Thoracic aorta (tissue), 2 donors: ENCODE results near the gene NOS3. TPM values are rescaled to one million over a fixed set of nuclear protein-coding genes. Genes with fewer than 3 reads are reported as not detected.

ENCODE experiments used
- ATAC-seq: fragments of 150-250 bp; one replicate; pipeline ENCODE4 v1.8.0; 2017; ENCODE audit warnings: low read depth; ENCODE audit not compliant: insufficient number of reproducible peaks, low FRiP score
- DNase-seq: peaks from one replicate; pipeline ENCODE4 v3.0.0-alpha.2; 2020; ENCODE audit warnings: low spot score
- H3K27ac ChIP-seq, 2 donors: fragments of 200-600 bp; sonication (generic); 1 replicate in 1 of 2; 2 replicates in 1 of 2; pipeline ENCODE4 v1.5.1; 2016; ENCODE audit warnings: mild to moderate bottlenecking in 2 of 2, moderate library complexity in 2 of 2
- H3K27me3 ChIP-seq: fragments of 200-600 bp; sonication (generic); replicated peaks from 2 replicates; pipeline ENCODE4 v1.6.0; 2016; ENCODE audit warnings: mild to moderate bottlenecking; ENCODE audit not compliant: insufficient read depth
- H3K36me3 ChIP-seq: fragments of 200-600 bp; sonication (generic); one replicate; pipeline ENCODE4 v1.5.1; 2016
- H3K4me1 ChIP-seq, 2 donors: fragments of 200-600 bp; sonication (generic); 1 replicate in 1 of 2; 2 replicates in 1 of 2; pipeline versions ENCODE4 v1.5.1 to v1.6.0; 2016; ENCODE audit warnings: low read depth in 2 of 2, mild to moderate bottlenecking in 1 of 2; ENCODE audit not compliant: control insufficient read depth in 1 of 2
- H3K4me3 ChIP-seq: fragments of 200-600 bp; sonication (generic); 2 replicates; pipeline ENCODE4 v1.5.1; 2016; ENCODE audit warnings: mild to moderate bottlenecking
- H3K9me3 ChIP-seq: fragments of 200-600 bp; sonication (generic); 2 replicates; pipeline ENCODE4 v1.5.1; 2016
- CTCF ChIP-seq: fragments of 200-600 bp; sonication (generic); IDR thresholded peaks from one replicate; pipeline ENCODE4 v1.5.1; 2019; ENCODE audit warnings: antibody characterized with exemption
- total RNA-seq, 2 donors: library from RNA; depleted of rRNA; stranded (reverse); fragments of >200 nt; gene quantifications; one replicate each; pipeline versions ENCODE4 v1.1.0 to v1.2.3, GENCODE V29; 2016

Gene NOS3
- total RNA-seq, 2 donors from 2014 or later: 8.4 to 18.6 TPM

- no peak overlapping the region for H3K4me3 ChIP-seq
- no peaks in the 10 kb centered on the region for H3K27me3 ChIP-seq
- DNase-seq (no peak), ATAC-seq (no peak)
- H3K4me1 ChIP-seq: peaks cover 4 to 5% of the 10 kb centered on the region in 2 donors
- no peak overlapping the region for H3K27ac ChIP-seq
- TF ChIP-seq CTCF: no peak
- H3K36me3 ChIP-seq: no peaks in the 10 kb centered on the region
- no peaks in the 10 kb centered on the region for H3K9me3 ChIP-seq
Measured at GRCh38 chr7:150959739-150960734, 30.8 kb upstream of the NOS3 start.

- Histone ChIP-seq H3K27me3 (no peaks in the 10 kb centered on the region), H3K36me3 (no peaks in the 10 kb centered on the region), H3K4me3 (no peak overlapping the region), H3K27ac (no peak overlapping the region), H3K9me3 (no peaks in the 10 kb centered on the region), H3K4me1 (no peaks in the 10 kb centered on the region)
- no peak for TF ChIP-seq CTCF
- no peak for DNase-seq
- no peak for ATAC-seq
Measured at GRCh38 chr7:150961510-150962289, 29.1 kb upstream of the NOS3 start.

- Histone ChIP-seq H3K27me3 (no peaks in the 10 kb centered on the region), H3K36me3 (no peaks in the 10 kb centered on the region), H3K9me3 (no peaks in the 10 kb centered on the region), H3K27ac (no peak overlapping the region), H3K4me3 (no peak overlapping the region), H3K4me1 (no peaks in the 10 kb centered on the region)
- DNase-seq (no peak), ATAC-seq (no peak)
- TF ChIP-seq CTCF: no peak
Measured at GRCh38 chr7:150962290-150962552, 28.6 kb upstream of the NOS3 start.

- no peak for ATAC-seq
- H3K27ac ChIP-seq: no peak overlapping the region
- no peaks in the 10 kb centered on the region for H3K4me1 ChIP-seq
- TF ChIP-seq CTCF: peak; percentile 56
- no peaks in the 10 kb centered on the region for H3K9me3 ChIP-seq
- DNase-seq: no peak
- H3K4me3 ChIP-seq: no peak overlapping the region
- no peaks in the 10 kb centered on the region for H3K27me3 ChIP-seq
- H3K36me3 ChIP-seq: no peaks in the 10 kb centered on the region
Measured at GRCh38 chr7:150962553-150963399, 28.0 kb upstream of the NOS3 start.
